MCF 10A (cell line): ENCODE data around the gene NR1D2. TPM values are rescaled to one million over a fixed set of nuclear protein-coding genes. Genes with fewer than 3 reads are reported as not detected.

ENCODE experiments used
- BruUV-seq: library from RNA; stranded (reverse); fragments of 400-500 nt; replicated peaks from 2 replicates; lab custom pipeline; 2021; lab: Mats Ljungman, UMichigan
- CTCF ChIA-PET: fragments of 300-600 bp; sonication (Branson Sonifier 250); formaldehyde crosslinking; extraction: SDS; loops from one replicate; lab custom pipeline; 2021; ENCODE audit warnings: antibody characterized with exemption, inconsistent platforms; lab: Yijun Ruan, JAX
- POLR2A ChIA-PET: fragments of 300-600, 350-650 bp; sonication (Branson Sonifier 250); formaldehyde crosslinking; extraction: SDS; loops from one replicate; lab custom pipeline; 2020; ENCODE audit warnings: antibody characterized with exemption, inconsistent platforms; lab: Yijun Ruan, JAX
- DNase-seq: peaks from one replicate; pipeline ENCODE4 v3.0.0-alpha.2; 2018; ENCODE audit not compliant: unreplicated experiment
- H3K27ac Mint-ChIP-seq: one replicate; pipeline ENCODE4 v1.8.0; 2022; ENCODE audit warnings: mild to moderate bottlenecking, low read depth, mixed read lengths; ENCODE audit not compliant: unreplicated experiment
- H3K27me3 Mint-ChIP-seq: one replicate; pipeline ENCODE4 v1.8.0; 2022; ENCODE audit warnings: mixed read lengths; ENCODE audit not compliant: insufficient read depth, unreplicated experiment
- H3K36me3 Mint-ChIP-seq: one replicate; pipeline ENCODE4 v1.8.0; 2022; ENCODE audit warnings: mild to moderate bottlenecking, moderate library complexity, mixed read lengths; ENCODE audit not compliant: insufficient read depth, unreplicated experiment
- H3K4me1 Mint-ChIP-seq: one replicate; pipeline ENCODE4 v1.8.0; 2022; ENCODE audit warnings: mixed read lengths; ENCODE audit not compliant: insufficient read depth, unreplicated experiment
- H3K4me3 Mint-ChIP-seq: one replicate; pipeline ENCODE4 v1.8.0; 2022; ENCODE audit warnings: mild to moderate bottlenecking, moderate library complexity, mixed read lengths; ENCODE audit not compliant: unreplicated experiment
- H3K9me3 Mint-ChIP-seq: one replicate; pipeline ENCODE4 v1.8.0; 2022; ENCODE audit warnings: mixed read lengths; ENCODE audit not compliant: unreplicated experiment
- intact Hi-C: fragments of 100-400 bp; cut with micrococcal nuclease; formaldehyde crosslinking; loops from 2 replicates; pipeline ENCODE4 v1.14.1; 2022
- total RNA-seq: library from RNA; stranded (reverse); gene quantifications from 2 replicates; pipeline ENCODE4 v1.2.3, GENCODE V29; 2022
- TF ChIP-seq, protein P1 (sequence below): fragments of 200-600 bp; IDR thresholded peaks from one replicate; pipeline ENCODE4 v1.8.0; 2022; ENCODE audit warnings: antibody characterized with exemption, mild to moderate bottlenecking; ENCODE audit not compliant: unreplicated experiment

NR1D2 gene
- total RNA-seq, 1 experiment from 2014 or later = 19.4 TPM

DNA sequence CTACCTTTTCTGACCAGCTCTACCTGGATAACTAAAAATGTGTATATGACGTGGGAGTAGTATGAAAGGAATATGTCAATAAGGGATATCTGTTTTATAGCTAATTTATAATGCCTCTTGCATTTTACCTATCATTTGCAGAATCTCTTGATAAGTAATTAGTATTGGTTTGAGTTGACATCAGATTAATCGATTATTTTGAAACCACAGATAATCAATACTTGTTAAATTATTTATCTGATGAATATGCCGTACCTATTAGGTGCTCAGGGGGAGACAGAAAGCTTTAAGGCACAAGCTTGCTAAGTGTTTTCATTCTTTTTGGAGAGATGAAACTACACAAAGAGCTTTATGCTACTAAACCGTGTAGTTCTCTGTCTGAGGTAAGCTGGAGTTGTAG lies 24.3 kb downstream of the NR1D2 start:
- Mint-ChIP-seq H3K4me1 (peaks cover 29% of the 10 kb centered on the region), H3K27ac (no peak overlapping the region), H3K9me3 (no peaks in the 10 kb centered on the region), H3K27me3 (no peaks in the 10 kb centered on the region), H3K4me3 (no peak overlapping the region), H3K36me3 (peaks cover 17% of the 10 kb centered on the region)
- intact Hi-C loops = no loop called here
- TF ChIP-seq, protein P1, sequence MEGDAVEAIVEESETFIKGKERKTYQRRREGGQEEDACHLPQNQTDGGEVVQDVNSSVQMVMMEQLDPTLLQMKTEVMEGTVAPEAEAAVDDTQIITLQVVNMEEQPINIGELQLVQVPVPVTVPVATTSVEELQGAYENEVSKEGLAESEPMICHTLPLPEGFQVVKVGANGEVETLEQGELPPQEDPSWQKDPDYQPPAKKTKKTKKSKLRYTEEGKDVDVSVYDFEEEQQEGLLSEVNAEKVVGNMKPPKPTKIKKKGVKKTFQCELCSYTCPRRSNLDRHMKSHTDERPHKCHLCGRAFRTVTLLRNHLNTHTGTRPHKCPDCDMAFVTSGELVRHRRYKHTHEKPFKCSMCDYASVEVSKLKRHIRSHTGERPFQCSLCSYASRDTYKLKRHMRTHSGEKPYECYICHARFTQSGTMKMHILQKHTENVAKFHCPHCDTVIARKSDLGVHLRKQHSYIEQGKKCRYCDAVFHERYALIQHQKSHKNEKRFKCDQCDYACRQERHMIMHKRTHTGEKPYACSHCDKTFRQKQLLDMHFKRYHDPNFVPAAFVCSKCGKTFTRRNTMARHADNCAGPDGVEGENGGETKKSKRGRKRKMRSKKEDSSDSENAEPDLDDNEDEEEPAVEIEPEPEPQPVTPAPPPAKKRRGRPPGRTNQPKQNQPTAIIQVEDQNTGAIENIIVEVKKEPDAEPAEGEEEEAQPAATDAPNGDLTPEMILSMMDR = no peak
- no peak for DNase-seq
- ChIA-PET POLR2A (interaction anchor here (0.7 to 6.5 kb wide), 6 partner anchors 10 to 1344 kb away, joined by 3 to 61 read pairs (median 4); partner anchors contain the start of genes NKIRAS1 and RPL15), CTCF (interaction anchor here (0.9 to 1.3 kb wide), 2 partner anchors 26 to 28 kb away, joined by 3 to 4 read pairs; no protein-coding TSS in a partner anchor)
- no TSS peak for BruUV-seq

DNA sequence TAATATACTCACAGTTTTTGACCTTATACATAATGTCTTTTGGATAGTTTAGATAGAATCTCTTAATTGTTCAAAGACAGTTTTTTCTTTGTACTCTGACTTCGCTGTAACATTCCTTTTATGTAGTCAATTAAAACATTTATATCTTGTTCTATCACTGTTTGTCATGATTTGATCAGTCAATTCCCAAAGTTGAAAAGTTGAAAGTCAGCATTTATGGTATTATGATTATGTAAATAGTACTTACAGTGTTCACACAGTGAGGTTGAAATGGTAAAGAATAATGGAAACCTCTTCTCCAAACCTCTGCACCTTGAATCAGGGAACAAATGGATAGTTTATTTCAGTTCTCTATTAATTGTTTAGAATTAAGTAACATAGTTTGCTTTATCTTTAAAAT lies 26.6 kb downstream of the NR1D2 start:
- ChIA-PET POLR2A (no interaction called here), CTCF (no interaction called here)
- Mint-ChIP-seq H3K4me1 (peaks cover 18% of the 10 kb centered on the region), H3K4me3 (no peak overlapping the region), H3K27me3 (no peaks in the 10 kb centered on the region), H3K27ac (no peak overlapping the region), H3K36me3 (peaks cover 12% of the 10 kb centered on the region), H3K9me3 (no peaks in the 10 kb centered on the region)
- DNase-seq = no peak
- no TSS peak for BruUV-seq
- TF ChIP-seq, protein P1 = no peak
- intact Hi-C loops = no loop called here

DNA sequence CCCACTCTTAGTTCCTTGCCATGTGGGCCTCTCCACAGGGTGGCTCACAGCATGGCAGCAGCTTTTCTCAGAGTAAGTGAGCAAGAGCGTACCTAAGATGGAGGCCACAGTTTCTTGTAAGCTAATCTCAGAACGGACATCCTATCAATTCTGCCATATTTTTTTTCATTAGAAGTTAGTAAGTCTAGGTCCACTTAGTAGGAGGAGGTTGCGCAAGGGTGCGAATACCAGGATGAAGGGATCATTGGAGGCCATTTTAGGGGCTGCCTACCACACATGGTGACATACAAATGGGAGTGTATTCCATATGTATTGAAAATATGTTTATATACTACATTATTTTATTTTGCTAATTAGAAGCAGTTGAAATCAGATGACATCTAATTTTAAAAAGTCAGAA lies 31.5 kb downstream of the NR1D2 start:
- no peaks in the 10 kb centered on the region for H3K9me3 Mint-ChIP-seq
- no peaks in the 10 kb centered on the region for H3K4me1 Mint-ChIP-seq
- no peak overlapping the region for H3K27ac Mint-ChIP-seq
- no peak overlapping the region for H3K4me3 Mint-ChIP-seq
- no TSS peak for BruUV-seq
- POLR2A ChIA-PET = no interaction called here
- no peak for DNase-seq
- CTCF ChIA-PET = no interaction called here
- H3K36me3 Mint-ChIP-seq = peaks cover 25% of the 10 kb centered on the region
- TF ChIP-seq, protein P1 = no peak
- H3K27me3 Mint-ChIP-seq = no peaks in the 10 kb centered on the region
- intact Hi-C loops = no loop called here

DNA sequence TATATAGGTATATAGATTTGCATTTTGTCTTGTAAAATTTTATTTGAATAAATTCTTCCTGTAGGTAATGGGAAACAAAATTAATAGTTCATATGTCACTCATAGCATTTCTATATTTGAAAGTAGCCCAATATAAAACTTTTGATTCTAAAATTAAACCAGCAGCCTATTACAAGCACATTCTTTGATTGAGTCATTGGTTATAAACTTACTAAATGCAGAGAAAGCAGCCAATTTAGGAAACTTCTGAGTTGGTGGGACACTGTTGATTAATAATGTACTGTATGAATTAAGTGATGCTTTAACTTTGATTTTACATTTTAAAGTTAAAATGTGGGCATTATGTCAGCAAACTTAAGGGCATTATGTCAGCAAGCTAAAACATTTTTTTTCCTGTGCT lies 34.5 kb downstream of the NR1D2 start:
- Mint-ChIP-seq H3K9me3 (no peaks in the 10 kb centered on the region), H3K4me1 (no peaks in the 10 kb centered on the region), H3K4me3 (no peak overlapping the region), H3K27ac (no peak overlapping the region), H3K36me3 (peaks cover 25% of the 10 kb centered on the region), H3K27me3 (no peaks in the 10 kb centered on the region)
- TF ChIP-seq, protein P1 = no peak
- BruUV-seq = no TSS peak
- ChIA-PET POLR2A (interaction anchor here (0.7 kb wide), 1 partner anchor 1129 kb away, joined by 3 read pairs; no protein-coding TSS in a partner anchor), CTCF (interaction anchor here (0.6 to 0.9 kb wide), 3 partner anchors 11 to 159 kb away, joined by 3 read pairs; no protein-coding TSS in a partner anchor)
- intact Hi-C loops = no loop called here
- DNase-seq = no peak
